PC-9 (cell line): Measurements from ENCODE around the gene KIF26A. TPM values are rescaled to one million over a fixed set of nuclear protein-coding genes. Genes with fewer than 3 reads are reported as not detected.

Experiments
- BruUV-seq: library from RNA; stranded (reverse); fragments of 400-500 nt; replicated peaks from 2 replicates; lab custom pipeline; 2021; lab: Mats Ljungman, UMichigan
- CTCF ChIA-PET: fragments of 300-600 bp; sonication (Branson Sonifier 250); formaldehyde crosslinking; loops from one replicate; lab custom pipeline; 2022; ENCODE audit warnings: antibody characterized with exemption; lab: Charles Lee
- POLR2A ChIA-PET: fragments of 300-600 bp; sonication (Branson Sonifier 250); formaldehyde crosslinking; loops from one replicate; lab custom pipeline; 2022; ENCODE audit warnings: antibody characterized with exemption; ENCODE audit not compliant: unreplicated experiment; lab: Charles Lee
- DNase-seq, 2 experiments: peaks; one replicate each; pipeline versions ENCODE4 v3.0.0 to v3.0.0-alpha.2; 2015 to 2022; ENCODE audit warnings: mixed read lengths in 1 of 2
- H2AFZ ChIP-seq: fragments of 200-600 bp; sonication (generic); 2 replicates; pipeline ENCODE4 v1.8.1; 2017; ENCODE audit warnings: antibody characterized with exemption
- H3F3A ChIP-seq: fragments of 200-600 bp; sonication (generic); 2 replicates; pipeline ENCODE4 v1.8.1; 2017; ENCODE audit warnings: antibody characterized with exemption, mild to moderate bottlenecking, low read depth; ENCODE audit not compliant: insufficient read depth
- H3K27ac ChIP-seq: fragments of 200-600 bp; sonication (generic); 2 replicates; pipeline ENCODE4 v1.6.1; 2016; ENCODE audit warnings: mixed run types
- H3K27me3 ChIP-seq: fragments of 200-600 bp; sonication (generic); 2 replicates; pipeline ENCODE4 v1.6.1; 2016; ENCODE audit warnings: low read depth, mixed run types; ENCODE audit not compliant: insufficient read depth
- H3K36me3 ChIP-seq: fragments of 200-600 bp; sonication (generic); 2 replicates; pipeline ENCODE4 v1.6.1; 2016; ENCODE audit warnings: low read depth, mixed run types
- H3K4me1 ChIP-seq: fragments of 200-600 bp; sonication (generic); replicated peaks from 2 replicates; pipeline ENCODE4 v1.6.1; 2016; ENCODE audit warnings: mixed run types; ENCODE audit not compliant: insufficient read depth
- H3K4me2 ChIP-seq: fragments of 200-600 bp; sonication (generic); 2 replicates; pipeline ENCODE4 v1.6.1; 2017; ENCODE audit warnings: mixed run types
- H3K4me3 ChIP-seq: fragments of 200-600 bp; sonication (generic); 2 replicates; pipeline ENCODE4 v1.6.1; 2016; ENCODE audit warnings: mixed run types
- H3K79me2 ChIP-seq: fragments of 200-600 bp; sonication (generic); 2 replicates; pipeline ENCODE4 v1.6.1; 2017; ENCODE audit warnings: low read depth, mixed run types
- H3K9me2 ChIP-seq: fragments of 200-600 bp; sonication (generic); 2 replicates; pipeline ENCODE4 v1.8.1; 2017; ENCODE audit warnings: mild to moderate bottlenecking; ENCODE audit not compliant: insufficient read depth
- H3K9me3 ChIP-seq: fragments of 200-600 bp; sonication (generic); 2 replicates; pipeline ENCODE4 v1.8.1; 2016; ENCODE audit warnings: low read depth; ENCODE audit not compliant: insufficient read depth
- H4K20me1 ChIP-seq: fragments of 200-600 bp; sonication (generic); 2 replicates; pipeline ENCODE4 v1.8.1; 2017; ENCODE audit not compliant: insufficient read depth
- CTCF ChIP-seq: fragments of 200-600 bp; sonication (generic); conservative IDR thresholded peaks from 2 replicates; pipeline ENCODE4 v1.6.1; 2017; ENCODE audit warnings: mixed run types, antibody characterized with exemption, mild to moderate bottlenecking, moderate library complexity
- EZH2 ChIP-seq: fragments of 200-600 bp; sonication (generic); IDR thresholded peaks from 2 replicates; pipeline ENCODE4 v1.8.0; 2017; ENCODE audit warnings: antibody characterized with exemption, low read depth
- intact Hi-C: fragments of 100-400 bp; cut with micrococcal nuclease; formaldehyde crosslinking; loops from one replicate; pipeline ENCODE4 v1.10.0; 2022; ENCODE audit not compliant: unreplicated experiment
- total RNA-seq: library from RNA; stranded (reverse); gene quantifications from 2 replicates; pipeline ENCODE4 v1.2.3, GENCODE V29; 2021

KIF26A gene
- total RNA-seq, 1 experiment from 2014 or later = 0.17 TPM

- Histone ChIP-seq H3K36me3 (no peaks in the 10 kb centered on the region), H3K79me2 (no peaks in the 10 kb centered on the region), H3K27ac (no peak overlapping the region), H3K4me3 (no peak overlapping the region), H3K4me2 (no peak overlapping the region), H3K4me1 (no peaks in the 10 kb centered on the region), H4K20me1 (peaks cover 3% of the 10 kb centered on the region; the same call in 1 of the 2 replicates), H3K27me3 (peaks cover 100% of the 10 kb centered on the region), H2AFZ (no peak overlapping the region), H3K9me2 (no peaks in the 10 kb centered on the region), H3F3A (no peaks in the 10 kb centered on the region), H3K9me3 (no peaks in the 10 kb centered on the region)
- BruUV-seq = no TSS peak
- intact Hi-C loops = no loop called here
- no peak for DNase-seq
- ChIA-PET CTCF (interaction anchor here (0.6 kb wide), 1 partner anchor 408 kb away, joined by 3 read pairs; no protein-coding TSS in a partner anchor), POLR2A (no interaction called here)
- TF ChIP-seq EZH2 (no peak), CTCF (no peak)
These were observed 56.3 kb downstream of the KIF26A start for GRCh38 chr14:104194716-104195115.

- CTCF ChIA-PET = no interaction called here
- Histone ChIP-seq H3K36me3 (no peaks in the 10 kb centered on the region), H4K20me1 (peaks cover 3% of the 10 kb centered on the region; the same call in 1 of the 2 replicates), H2AFZ (no peak overlapping the region), H3K27me3 (peaks cover 98% of the 10 kb centered on the region), H3K9me2 (no peaks in the 10 kb centered on the region), H3K79me2 (no peaks in the 10 kb centered on the region), H3K4me3 (no peak overlapping the region), H3K27ac (no peak overlapping the region), H3K4me2 (no peak overlapping the region), H3K9me3 (no peaks in the 10 kb centered on the region), H3K4me1 (no peaks in the 10 kb centered on the region), H3F3A (no peaks in the 10 kb centered on the region)
- no peak for DNase-seq
- intact Hi-C loops = no loop called here
- no TSS peak for BruUV-seq
- POLR2A ChIA-PET = no interaction called here
- TF ChIP-seq CTCF = no peak
- no peak for TF ChIP-seq EZH2
These were observed 57.0 kb downstream of the KIF26A start for GRCh38 chr14:104195361-104195760.

GRCh38 chr14:104195878-104196277 lies 57.5 kb downstream of the KIF26A start:
- intact Hi-C loops = no loop called here
- Histone ChIP-seq H3K4me2 (no peak overlapping the region), H3K79me2 (no peaks in the 10 kb centered on the region), H2AFZ (no peak overlapping the region), H3K27me3 (peaks cover 98% of the 10 kb centered on the region), H3F3A (no peaks in the 10 kb centered on the region), H3K36me3 (no peaks in the 10 kb centered on the region), H3K4me1 (no peaks in the 10 kb centered on the region), H3K9me3 (no peaks in the 10 kb centered on the region), H3K9me2 (no peaks in the 10 kb centered on the region), H3K4me3 (no peak overlapping the region), H3K27ac (no peak overlapping the region), H4K20me1 (peaks cover 3% of the 10 kb centered on the region; the same call in 1 of the 2 replicates)
- ChIA-PET CTCF (no interaction called here), POLR2A (no interaction called here)
- no peak for TF ChIP-seq EZH2
- no peak for TF ChIP-seq CTCF
- BruUV-seq = no TSS peak
- no peak for DNase-seq
